OCI-LY3 (cell line): ENCODE measurements around the gene C1orf226.

Experiments used
- H2AFZ ChIP-seq: fragments of 200-600, 300-600 bp; shearing (Covaris generic); 2 replicates; pipeline ENCODE4 v1.6.0; 2014; ENCODE audit warnings: antibody characterized with exemption, low read depth, low read length
- H3K27ac ChIP-seq: fragments of 200-600, 300-600 bp; sonication (generic); 2 replicates; pipeline ENCODE4 v1.5.1; 2014; ENCODE audit warnings: mild to moderate bottlenecking, low read length, moderate library complexity, mixed read lengths
- H3K27me3 ChIP-seq: fragments of 200-600, 300-600 bp; sonication (generic); 2 replicates; pipeline ENCODE4 v1.6.1; 2014; ENCODE audit warnings: low read depth, low read length, mixed read lengths
- H3K36me3 ChIP-seq: fragments of 200-600, 300-600 bp; sonication (generic); replicated peaks from 2 replicates; pipeline ENCODE3; 2014; ENCODE audit warnings: low read depth, low read length, mixed read lengths
- H3K4me1 ChIP-seq: fragments of 300-600, 200-600 bp; sonication (generic); 2 replicates; pipeline ENCODE4 v1.6.1; 2014; ENCODE audit warnings: low read length, mixed read lengths
- H3K4me2 ChIP-seq: fragments of 200-600, 300-600 bp; sonication (generic); 2 replicates; pipeline ENCODE4 v1.6.1; 2014; ENCODE audit warnings: low read length, mixed read lengths
- H3K4me3 ChIP-seq: fragments of 300-600, 200-600 bp; sonication (generic); 2 replicates; pipeline ENCODE4 v1.5.1; 2014; ENCODE audit warnings: antibody characterized with exemption, mild to moderate bottlenecking, low read length, moderate library complexity
- H3K79me2 ChIP-seq: fragments of 300-600, 200-600 bp; shearing (Covaris generic); 2 replicates; pipeline ENCODE4 v1.6.1; 2014; ENCODE audit warnings: mild to moderate bottlenecking, low read length, mixed read lengths
- H3K9ac ChIP-seq: fragments of 300-600, 200-600 bp; shearing (Covaris generic); 2 replicates; pipeline ENCODE4 v1.6.0; 2014; ENCODE audit warnings: mild to moderate bottlenecking, low read length, moderate library complexity
- H3K9me3 ChIP-seq: fragments of 200-600, 300-600 bp; shearing (Covaris generic); 2 replicates; pipeline ENCODE4 v1.6.1; 2014; ENCODE audit warnings: low read length, mixed read lengths; ENCODE audit not compliant: insufficient read depth
- H4K20me1 ChIP-seq: fragments of 200-600, 300-600 bp; sonication (generic); 2 replicates; pipeline ENCODE4 v1.6.1; 2016; ENCODE audit warnings: low read length, mixed read lengths; ENCODE audit not compliant: insufficient read depth
- CTCF ChIP-seq: fragments of 200-600, 300-600 bp; sonication (generic); IDR thresholded peaks from 2 replicates; pipeline ENCODE4 v1.5.1; 2014; ENCODE audit warnings: antibody characterized with exemption, low read length, low read depth
- EZH2phosphoT487 ChIP-seq: fragments of 200-600 bp; shearing (Covaris generic); IDR thresholded peaks from 2 replicates; pipeline ENCODE4 v1.6.1; 2018; ENCODE audit warnings: antibody characterized with exemption, mixed run types, low read depth

C1orf226 gene

GRCh38 chr1:162389971-162390370 is 8.4 kb downstream of the C1orf226 start:
- Histone ChIP-seq H3K4me2 (no peak overlapping the region), H4K20me1 (no peaks in the 10 kb centered on the region; the same call in 1 of the 2 replicates), H3K27me3 (peaks cover 59% of the 10 kb centered on the region), H3K36me3 (no peaks in the 10 kb centered on the region), H3K9me3 (no peaks in the 10 kb centered on the region), H3K79me2 (no peaks in the 10 kb centered on the region), H3K27ac (no peak overlapping the region), H2AFZ (no peak overlapping the region), H3K4me3 (no peak overlapping the region), H3K4me1 (peaks cover 8% of the 10 kb centered on the region), H3K9ac (no peak overlapping the region)
- TF ChIP-seq CTCF (no peak), EZH2phosphoT487 (no peak)

DNA sequence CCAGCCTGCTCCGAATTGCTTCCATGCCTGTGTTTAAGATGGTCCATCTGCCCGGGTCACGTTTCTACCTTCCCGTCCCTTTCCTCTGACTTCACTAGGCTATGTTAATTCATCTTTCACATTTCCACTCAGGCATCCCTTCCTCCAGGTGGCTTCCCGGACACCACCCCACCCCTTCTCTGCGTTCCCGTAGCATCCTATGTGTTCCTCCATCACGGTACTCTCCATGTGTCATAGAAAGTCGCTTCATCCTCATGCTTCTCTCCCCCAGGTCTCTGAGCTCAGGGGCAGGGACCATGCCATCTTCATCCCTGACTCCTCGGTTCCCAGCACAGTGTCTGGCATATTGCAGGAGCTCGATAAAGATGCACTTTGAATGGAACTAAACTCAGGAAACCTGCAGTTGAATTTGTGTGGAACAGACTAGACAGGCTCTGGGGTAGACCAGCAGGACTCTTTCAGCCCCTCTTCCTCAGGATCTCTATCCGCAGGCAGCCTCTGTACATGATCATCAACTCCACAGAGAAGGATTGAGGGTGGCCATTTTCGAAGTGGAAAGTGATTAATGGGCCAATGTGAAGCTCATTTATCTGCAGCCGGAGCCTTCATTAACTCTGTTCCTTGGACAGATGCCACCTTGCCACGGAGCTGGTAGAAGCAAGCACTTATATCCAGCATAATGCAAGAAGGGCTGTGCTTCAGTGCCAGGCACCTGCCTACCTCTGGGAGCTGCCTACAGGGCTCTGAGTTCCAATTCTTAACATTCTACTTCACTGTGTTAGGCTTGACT is 9.1 kb downstream of the C1orf226 start:
- peaks cover 63% of the 10 kb centered on the region for H3K27me3 ChIP-seq
- no peaks in the 10 kb centered on the region for H3K9me3 ChIP-seq
- no peak overlapping the region for H3K4me2 ChIP-seq
- H3K27ac ChIP-seq, result no peak overlapping the region
- no peak overlapping the region for H3K9ac ChIP-seq
- no peak for TF ChIP-seq CTCF
- no peak for TF ChIP-seq EZH2phosphoT487
- H3K4me3 ChIP-seq, result no peak overlapping the region
- H2AFZ ChIP-seq, result no peak overlapping the region
- no peaks in the 10 kb centered on the region for H3K79me2 ChIP-seq
- peaks cover 8% of the 10 kb centered on the region for H3K4me1 ChIP-seq
- no peaks in the 10 kb centered on the region for H3K36me3 ChIP-seq
- no peaks in the 10 kb centered on the region; the same call in 1 of the 2 replicates for H4K20me1 ChIP-seq

- H3K79me2 ChIP-seq, result no peaks in the 10 kb centered on the region
- no peak overlapping the region for H2AFZ ChIP-seq
- no peaks in the 10 kb centered on the region for H3K9me3 ChIP-seq
- H3K4me1 ChIP-seq, result peaks cover 8% of the 10 kb centered on the region
- H3K27ac ChIP-seq, result no peak overlapping the region
- no peaks in the 10 kb centered on the region; the same call in 1 of the 2 replicates for H4K20me1 ChIP-seq
- peaks cover 65% of the 10 kb centered on the region for H3K27me3 ChIP-seq
- H3K36me3 ChIP-seq, result no peaks in the 10 kb centered on the region
- no peak overlapping the region for H3K4me3 ChIP-seq
- 0 out of 2 replicates have a peak overlapping the region, but pooled peaks have one; percentile 19 for H3K4me2 ChIP-seq
- no peak for TF ChIP-seq EZH2phosphoT487
- peak; percentile 77 for TF ChIP-seq CTCF
- H3K9ac ChIP-seq, result no peak overlapping the region
Observed at GRCh38 chr1:162391790-162392563, 10.4 kb downstream of the C1orf226 start.

- no peak overlapping the region for H2AFZ ChIP-seq
- TF ChIP-seq EZH2phosphoT487 (no peak), CTCF (no peak)
- H3K36me3 ChIP-seq, result no peaks in the 10 kb centered on the region
- H3K27ac ChIP-seq, result no peak overlapping the region
- no peaks in the 10 kb centered on the region for H3K9me3 ChIP-seq
- no peaks in the 10 kb centered on the region for H4K20me1 ChIP-seq
- no peak overlapping the region for H3K9ac ChIP-seq
- no peaks in the 10 kb centered on the region for H3K79me2 ChIP-seq
- H3K4me1 ChIP-seq, result no peaks in the 10 kb centered on the region
- H3K27me3 ChIP-seq, result peaks cover 53% of the 10 kb centered on the region
- no peak overlapping the region for H3K4me3 ChIP-seq
- H3K4me2 ChIP-seq, result no peak overlapping the region
Observed at GRCh38 chr1:162396201-162396906, 14.8 kb downstream of the C1orf226 start.
